Ascending aorta (tissue), 2 donors: Measurements from ENCODE around the gene MYO9B. TPM values are rescaled to one million over a fixed set of nuclear protein-coding genes. Genes with fewer than 3 reads are reported as not detected.
"Not testable (repeated sequence)": the region's sequence is repeated elsewhere in the genome, so short reads cannot be mapped to it uniquely, and the experiment has no call there.

Source experiments
- DNase-seq, 2 donors: peaks; one replicate each; pipeline ENCODE4 v3.0.0-alpha.2; 2019; ENCODE audit warnings: low spot score in 2 of 2
- H3K27ac ChIP-seq, 2 donors: fragments of 200-600 bp; sonication (generic); one replicate each; pipeline ENCODE4 v1.5.1; 2016 to 2017; ENCODE audit warnings: mild to moderate bottlenecking in 1 of 2
- H3K27me3 ChIP-seq: fragments of 200-600 bp; sonication (generic); one replicate; pipeline ENCODE4 v1.5.1; 2017
- H3K36me3 ChIP-seq, 2 donors: fragments of 200-600 bp; sonication (generic); one replicate each; pipeline ENCODE4 v1.5.1; 2016
- H3K4me1 ChIP-seq, 2 donors: fragments of 200-600 bp; sonication (generic); one replicate each; pipeline ENCODE4 v1.5.1; 2016 to 2017; ENCODE audit warnings: mild to moderate bottlenecking in 1 of 2
- H3K4me3 ChIP-seq, 2 donors: fragments of 200-600 bp; sonication (generic); one replicate each; pipeline ENCODE4 v1.5.1; 2016 to 2017; ENCODE audit warnings: mild to moderate bottlenecking in 1 of 2
- H3K9me3 ChIP-seq, 2 donors: fragments of 200-600 bp; sonication (generic); one replicate each; pipeline ENCODE4 v1.5.1; 2016
- intact Hi-C: fragments of 100-400 bp; cut with DNase I; formaldehyde crosslinking; loops from one replicate; pipeline ENCODE4 v1.15.1; 2023
- total RNA-seq: library from RNA; depleted of rRNA; stranded (reverse); fragments of >200 nt; gene quantifications from one replicate; pipeline ENCODE4 v1.1.0, GENCODE V29; 2016
- TF ChIP-seq, protein P1 (sequence below), 3 experiments: fragments of 200-600 bp in 2 of 3; fragments of 450-650 bp in 1 of 3; sonication (generic) in 2 of 3; IDR thresholded peaks; one replicate each; pipeline ENCODE4 v1.5.1; 2016 to 2019; ENCODE audit warnings: antibody characterized with exemption in 3 of 3, mild to moderate bottlenecking in 1 of 3, moderate library complexity in 1 of 3

The MYO9B gene
- total RNA-seq, 1 donor from 2014 or later = 182 TPM

- TF ChIP-seq, protein P1, sequence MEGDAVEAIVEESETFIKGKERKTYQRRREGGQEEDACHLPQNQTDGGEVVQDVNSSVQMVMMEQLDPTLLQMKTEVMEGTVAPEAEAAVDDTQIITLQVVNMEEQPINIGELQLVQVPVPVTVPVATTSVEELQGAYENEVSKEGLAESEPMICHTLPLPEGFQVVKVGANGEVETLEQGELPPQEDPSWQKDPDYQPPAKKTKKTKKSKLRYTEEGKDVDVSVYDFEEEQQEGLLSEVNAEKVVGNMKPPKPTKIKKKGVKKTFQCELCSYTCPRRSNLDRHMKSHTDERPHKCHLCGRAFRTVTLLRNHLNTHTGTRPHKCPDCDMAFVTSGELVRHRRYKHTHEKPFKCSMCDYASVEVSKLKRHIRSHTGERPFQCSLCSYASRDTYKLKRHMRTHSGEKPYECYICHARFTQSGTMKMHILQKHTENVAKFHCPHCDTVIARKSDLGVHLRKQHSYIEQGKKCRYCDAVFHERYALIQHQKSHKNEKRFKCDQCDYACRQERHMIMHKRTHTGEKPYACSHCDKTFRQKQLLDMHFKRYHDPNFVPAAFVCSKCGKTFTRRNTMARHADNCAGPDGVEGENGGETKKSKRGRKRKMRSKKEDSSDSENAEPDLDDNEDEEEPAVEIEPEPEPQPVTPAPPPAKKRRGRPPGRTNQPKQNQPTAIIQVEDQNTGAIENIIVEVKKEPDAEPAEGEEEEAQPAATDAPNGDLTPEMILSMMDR (IDR thresholded peaks at IDR 0.05) = no peak
- H3K27ac ChIP-seq = peak overlapping the region; percentile 87 to 93
- H3K36me3 ChIP-seq = peaks cover 0 to 3% of the 10 kb centered on the region in 2 donors
- H3K9me3 ChIP-seq = no peaks in the 10 kb centered on the region
- DNase-seq = no peak
- intact Hi-C loops = no loop called here
- H3K4me3 ChIP-seq = no peak overlapping the region
- peaks cover 40 to 78% of the 10 kb centered on the region in 2 donors for H3K4me1 ChIP-seq
- no peaks in the 10 kb centered on the region for H3K27me3 ChIP-seq
These were observed 17.1 kb downstream of the MYO9B start for GRCh38 chr19:17092696-17093095.

DNA sequence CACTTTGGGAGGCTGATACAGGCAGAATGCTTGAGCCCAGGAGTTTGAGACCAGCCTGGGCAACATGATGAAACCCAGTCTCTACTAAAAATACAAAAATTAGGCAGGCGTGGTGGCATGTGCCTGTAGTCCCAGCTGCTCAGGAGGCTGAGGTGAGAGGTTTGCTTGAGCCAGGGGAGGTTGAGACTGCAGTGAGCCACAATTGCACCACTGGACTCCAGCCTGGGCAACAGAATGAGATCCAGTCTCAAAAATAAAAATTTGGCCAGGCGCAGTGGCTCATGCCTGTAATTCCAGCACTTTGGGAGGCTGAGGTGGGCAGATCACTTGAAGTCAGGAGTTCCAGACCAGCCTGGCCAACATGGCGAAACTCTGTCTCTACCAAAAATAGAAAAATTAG is 19.1 kb downstream of the MYO9B start:
- Histone ChIP-seq H3K27ac (peak overlapping the region; percentile 93), H3K4me1 (peaks cover 31 to 67% of the 10 kb centered on the region in 2 donors), H3K4me3 (peak overlapping the region in 1 of 2 donors; percentile 4)
- H3K9me3 ChIP-seq, H3K36me3 ChIP-seq, H3K27me3 ChIP-seq: not testable (repeated sequence)
- intact Hi-C loops = loop anchor here (1.0 to 5.0 kb wide), 2 partner anchors 14 to 43 kb away; no protein-coding TSS in a partner anchor
- DNase-seq = peak in 1 of 2 donors; percentile 79

DNA sequence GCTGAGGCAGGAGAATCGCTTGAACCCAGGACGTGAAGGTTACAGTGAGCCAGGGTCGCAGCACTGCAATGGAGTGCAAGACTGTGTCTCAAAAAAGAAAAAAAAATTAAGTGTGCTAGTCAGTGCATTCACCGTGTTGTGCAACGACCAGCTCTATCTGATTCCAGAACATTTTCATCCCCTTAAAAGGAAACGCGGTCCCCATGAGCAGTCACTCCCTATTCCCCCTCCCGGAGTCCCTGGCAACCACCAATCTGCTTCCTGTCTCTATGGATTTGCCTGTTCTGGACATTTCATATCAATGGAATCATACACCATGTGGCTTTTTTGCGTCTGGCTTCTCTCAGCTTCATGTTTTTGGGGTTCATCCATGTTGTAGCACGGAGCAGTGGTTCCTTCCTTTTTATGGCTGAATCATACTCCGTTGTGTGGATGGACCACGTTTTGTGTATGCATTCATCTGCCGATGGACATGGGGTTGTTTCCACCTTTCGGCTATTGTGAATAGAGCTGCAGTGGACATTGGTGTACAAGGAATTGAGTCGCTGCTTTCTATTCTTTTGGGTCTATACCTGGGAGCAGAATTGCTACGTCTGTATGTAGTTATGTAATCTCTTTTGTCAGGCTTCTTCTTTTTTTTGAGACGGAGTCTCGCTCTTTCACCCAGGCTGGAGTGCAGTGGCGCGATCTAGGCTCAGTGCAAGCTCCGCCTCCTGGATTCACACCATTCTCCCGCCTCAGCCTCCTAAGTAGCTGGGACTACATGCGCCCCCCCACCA is 19.8 kb downstream of the MYO9B start:
- peak overlapping the region in 1 of 2 donors; percentile 4 for H3K4me3 ChIP-seq
- peaks cover 26 to 61% of the 10 kb centered on the region in 2 donors for H3K4me1 ChIP-seq
- DNase-seq = peak; percentile 65 to 96
- H3K36me3 ChIP-seq = peaks cover 0 to 3% of the 10 kb centered on the region in 2 donors
- H3K27ac ChIP-seq = peak overlapping the region; percentile 93
- H3K27me3 ChIP-seq = no peaks in the 10 kb centered on the region
- no peaks in the 10 kb centered on the region for H3K9me3 ChIP-seq
- intact Hi-C loops = loop anchor here (1.0 to 5.0 kb wide), 2 partner anchors 13 to 42 kb away; no protein-coding TSS in a partner anchor
- TF ChIP-seq, protein P1 (IDR thresholded peaks at IDR 0.05) = no peak

DNA sequence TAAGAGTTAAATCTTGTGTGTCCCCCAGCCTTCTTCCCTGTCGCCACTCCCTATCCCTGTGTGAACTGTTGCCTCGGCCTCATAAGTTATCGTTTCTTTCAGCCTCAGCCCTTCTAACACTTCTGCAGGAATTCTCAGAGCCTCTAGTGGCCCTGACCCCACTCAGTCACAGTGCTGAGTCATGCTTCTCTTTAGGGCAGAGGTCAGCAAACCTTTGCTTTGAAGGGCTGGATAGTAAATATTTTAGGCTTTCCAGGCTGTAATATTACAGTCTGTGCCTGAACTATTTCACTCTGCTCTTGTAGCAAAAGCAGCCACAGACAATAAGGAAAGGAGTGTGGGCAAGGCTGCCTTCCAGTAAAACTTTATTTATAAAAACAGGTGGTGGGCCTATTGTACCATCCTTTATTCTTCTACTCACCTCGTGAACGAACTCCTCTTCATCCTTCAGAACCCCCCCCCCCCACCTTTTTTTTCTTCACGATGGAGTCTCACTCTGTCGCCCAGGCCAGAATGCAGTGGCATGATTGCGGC is 22.1 kb downstream of the MYO9B start:
- DNase-seq = no peak
- Histone ChIP-seq H3K4me3 (no peak overlapping the region), H3K27ac (peak overlapping the region; percentile 71 to 93), H3K36me3 (peaks cover 9 to 17% of the 10 kb centered on the region in 2 donors), H3K9me3 (no peaks in the 10 kb centered on the region), H3K27me3 (no peaks in the 10 kb centered on the region), H3K4me1 (peaks cover 17 to 38% of the 10 kb centered on the region in 2 donors)
- TF ChIP-seq, protein P1 (IDR thresholded peaks at IDR 0.05) = no peak
- intact Hi-C loops = loop anchor here (5.0 kb wide), 1 partner anchor 40 kb away; no protein-coding TSS in a partner anchor

GRCh38 chr19:17098326-17098725 is 22.7 kb downstream of the MYO9B start:
- H3K36me3 ChIP-seq = peaks cover 14 to 23% of the 10 kb centered on the region in 2 donors
- TF ChIP-seq, protein P1 (IDR thresholded peaks at IDR 0.05) = no peak
- no peaks in the 10 kb centered on the region for H3K9me3 ChIP-seq
- no peaks in the 10 kb centered on the region for H3K27me3 ChIP-seq
- intact Hi-C loops = loop anchor here (5.0 kb wide), 1 partner anchor 39 kb away; no protein-coding TSS in a partner anchor
- peak overlapping the region; percentile 71 to 93 for H3K27ac ChIP-seq
- no peak for DNase-seq
- H3K4me3 ChIP-seq = no peak overlapping the region
- H3K4me1 ChIP-seq = peaks cover 17 to 35% of the 10 kb centered on the region in 2 donors
